ENCODE results near the gene DDX4.

Gene DDX4

DNA sequence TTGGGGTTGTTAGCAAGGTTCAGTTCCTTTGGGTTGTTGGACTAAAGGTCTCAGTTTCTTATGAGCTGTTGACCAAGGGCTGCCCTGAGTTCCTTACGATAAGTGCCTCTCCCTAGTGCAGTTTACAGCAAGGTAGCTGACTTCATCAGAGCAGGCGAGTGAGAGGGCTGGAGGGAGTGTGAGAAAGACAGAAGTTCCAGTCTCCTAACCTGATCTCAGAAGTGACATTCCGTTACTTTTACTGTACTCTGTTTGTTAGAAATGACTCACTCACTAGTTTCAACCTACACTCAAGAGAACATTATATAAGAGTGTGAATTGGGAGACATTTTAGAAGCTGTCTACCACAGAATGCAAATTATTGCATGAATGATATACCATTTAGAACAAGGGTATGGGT, 92.1 kb downstream of the DDX4 start:
- DNase-seq: no peak

DNA sequence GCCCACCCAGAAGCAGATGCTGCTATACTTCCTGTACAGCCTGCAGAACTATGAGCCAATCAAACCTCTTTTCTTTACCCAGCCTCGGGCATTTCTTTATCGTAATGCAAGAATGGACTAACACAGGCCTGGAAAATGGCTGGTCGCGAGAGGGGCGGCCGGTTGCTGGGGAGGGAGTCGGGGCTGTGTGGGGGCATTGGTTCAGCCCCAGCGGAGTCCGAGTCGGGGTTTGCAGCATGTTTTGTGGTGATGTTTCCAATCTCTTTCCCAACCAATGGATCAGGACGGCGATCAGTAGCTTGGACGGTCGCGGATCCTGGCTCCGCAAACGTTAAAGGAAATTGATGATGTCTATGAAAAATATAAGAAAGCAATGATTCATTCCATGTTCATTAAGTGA, 94.6 kb downstream of the DDX4 start:
- no peak for DNase-seq

DNA sequence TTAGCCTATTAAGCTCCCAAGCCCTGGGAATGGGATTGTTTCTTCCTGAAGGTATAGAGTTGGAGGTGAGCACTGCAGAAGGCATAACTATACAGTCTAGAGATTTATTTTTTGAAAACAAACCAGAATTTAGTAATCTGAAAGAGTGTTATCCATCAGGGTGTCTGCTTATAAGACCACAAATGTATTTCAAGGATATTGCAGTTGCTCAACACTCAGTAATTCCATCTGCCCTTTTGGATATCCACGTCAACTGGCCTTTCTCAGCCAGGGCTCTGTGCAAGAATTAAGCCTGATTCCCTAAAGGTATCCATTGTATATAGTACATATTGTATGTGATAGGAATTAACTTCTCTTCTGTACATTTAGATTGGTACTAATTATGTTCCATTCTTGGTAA, 98.3 kb downstream of the DDX4 start:
- DNase-seq: no peak

DNA sequence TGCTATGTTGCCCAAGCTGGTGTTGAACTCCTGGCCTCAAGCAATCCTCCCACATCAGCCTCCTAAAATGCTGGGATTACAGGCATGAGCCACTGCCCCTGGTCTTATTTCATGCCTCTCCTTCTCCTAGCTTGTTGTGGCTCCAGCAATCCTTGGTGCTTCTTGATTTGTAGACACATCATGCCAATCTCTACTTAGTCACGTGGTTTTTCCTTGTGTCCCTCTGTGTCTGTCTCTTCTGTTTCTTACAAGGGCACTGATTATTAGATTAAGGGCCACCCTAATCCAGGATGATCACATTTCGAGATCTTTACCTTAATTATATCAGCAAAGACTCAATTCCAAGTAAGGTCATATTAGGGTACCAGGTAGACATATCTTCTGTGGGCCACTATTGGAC, 104.1 kb downstream of the DDX4 start:
- DNase-seq: no peak

DNA sequence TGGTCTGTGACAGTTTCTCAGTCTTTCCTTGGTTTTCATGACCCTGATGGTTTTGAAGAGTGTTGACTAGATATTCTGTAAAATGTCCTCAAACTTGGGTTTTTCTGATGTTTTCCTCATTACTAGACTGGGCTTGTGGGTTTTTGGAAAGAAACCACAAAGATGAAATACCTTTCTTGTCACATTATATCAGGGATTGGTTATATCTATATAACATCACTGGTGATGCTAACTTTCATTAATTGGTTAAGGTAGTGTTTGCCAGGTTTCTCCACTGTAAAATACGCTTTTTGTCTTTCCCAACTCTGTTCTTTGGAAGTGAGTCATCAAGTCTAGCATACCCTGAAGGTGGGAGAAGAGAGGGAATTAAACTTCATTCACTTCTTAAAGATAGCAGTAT, 110.0 kb downstream of the DDX4 start:
- DNase-seq: no peak

DNA sequence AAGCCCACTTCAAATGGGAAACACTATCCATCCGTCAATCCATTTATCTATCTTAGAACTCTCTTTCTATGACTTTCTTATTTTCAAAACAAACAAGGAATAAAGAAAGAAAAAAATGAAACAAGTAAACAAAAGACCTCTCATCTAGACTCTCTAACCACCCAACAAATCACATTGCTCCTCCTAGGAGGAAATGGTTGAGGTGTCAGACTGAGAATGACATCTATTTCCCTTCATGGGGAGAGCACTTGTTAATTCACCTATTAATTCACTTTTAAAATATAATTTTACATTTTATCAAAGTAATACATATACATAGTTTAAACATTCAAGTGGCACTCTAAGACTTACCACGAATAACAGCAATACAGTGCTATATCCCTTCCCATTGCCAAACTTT, 110.9 kb downstream of the DDX4 start:
- no peak for DNase-seq

DNA sequence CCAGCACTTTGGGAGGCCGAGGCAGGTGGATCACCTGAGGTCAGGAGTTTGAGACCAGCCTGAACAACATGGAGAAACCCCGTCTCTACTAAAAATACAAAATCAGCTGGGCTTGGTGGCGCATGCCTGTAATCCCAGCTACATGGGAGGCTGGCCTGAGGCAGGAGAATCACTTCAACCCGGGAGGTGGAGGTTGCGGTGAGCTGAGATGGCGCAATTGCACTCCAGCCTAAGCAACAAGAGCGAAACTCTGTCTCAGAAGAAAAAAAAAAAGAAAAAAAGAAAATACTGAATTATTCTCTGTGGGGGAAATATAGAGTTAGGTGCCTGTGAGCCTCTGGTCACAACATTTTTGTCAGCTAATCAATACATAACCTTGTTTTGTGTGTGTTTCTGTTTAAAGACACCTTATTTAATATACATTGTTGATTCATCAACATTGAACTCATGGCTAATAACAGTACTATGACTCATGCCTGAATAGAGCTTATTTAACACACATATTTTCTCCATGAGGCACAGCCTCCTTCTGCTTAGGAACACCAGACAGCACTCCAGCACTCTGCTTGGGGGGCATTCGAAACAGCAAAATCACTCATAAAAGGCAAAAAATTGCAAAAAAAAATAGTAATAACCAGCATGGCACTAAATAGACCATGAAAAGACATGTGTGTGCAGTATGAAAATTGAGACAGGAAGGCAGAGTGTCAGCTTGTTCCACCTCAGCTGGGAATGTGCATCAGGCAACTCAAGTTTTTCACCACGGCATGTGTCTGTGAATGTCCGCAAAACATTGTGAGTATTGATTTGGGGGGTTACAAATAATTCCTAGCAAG, 113.2 kb downstream of the DDX4 start, which contains the start of gene IL31RA:
Gene IL31RA, plus strand, starts transcription at position 519 of the 836 bp plus-strand sequence. Its CDS starts 214 bp downstream, at position 733.
- no peak for DNase-seq

DNA sequence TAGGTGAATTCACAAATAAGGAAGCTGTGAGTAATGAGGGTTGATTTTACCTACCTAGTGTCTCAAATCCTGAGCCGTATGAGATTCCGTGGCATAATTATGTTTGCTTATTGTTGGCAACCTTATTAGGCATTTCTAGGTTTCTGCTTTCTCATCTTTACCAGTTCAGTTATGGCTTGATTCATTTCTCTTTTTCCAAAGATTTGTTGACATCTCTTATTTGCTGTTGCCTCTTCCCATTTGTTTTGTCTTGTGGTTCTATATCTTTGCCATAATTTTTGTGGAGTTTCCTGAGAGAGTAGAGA, 113.8 kb downstream of the DDX4 start:
- DNase-seq: no peak

DNA sequence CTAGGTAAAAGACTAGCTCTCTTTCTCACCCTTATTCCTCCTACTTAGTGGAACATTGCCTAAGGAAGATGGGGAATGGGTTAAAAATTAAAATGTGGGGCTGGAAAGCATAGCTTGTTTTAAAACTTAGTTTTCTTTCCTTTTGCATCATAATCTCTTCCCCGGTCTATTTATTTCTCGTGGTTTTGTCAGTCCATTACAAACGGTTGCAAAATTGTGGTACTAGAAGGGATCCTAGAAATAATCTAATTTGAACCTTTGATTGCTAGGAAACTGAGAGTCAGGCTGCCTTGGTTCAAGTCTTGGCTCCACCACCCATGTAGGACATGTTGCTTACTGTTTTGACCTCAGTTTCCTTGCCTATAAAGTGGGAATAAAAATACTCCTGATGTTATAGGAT, 114.6 kb downstream of the DDX4 start:
- DNase-seq: no peak

DNA sequence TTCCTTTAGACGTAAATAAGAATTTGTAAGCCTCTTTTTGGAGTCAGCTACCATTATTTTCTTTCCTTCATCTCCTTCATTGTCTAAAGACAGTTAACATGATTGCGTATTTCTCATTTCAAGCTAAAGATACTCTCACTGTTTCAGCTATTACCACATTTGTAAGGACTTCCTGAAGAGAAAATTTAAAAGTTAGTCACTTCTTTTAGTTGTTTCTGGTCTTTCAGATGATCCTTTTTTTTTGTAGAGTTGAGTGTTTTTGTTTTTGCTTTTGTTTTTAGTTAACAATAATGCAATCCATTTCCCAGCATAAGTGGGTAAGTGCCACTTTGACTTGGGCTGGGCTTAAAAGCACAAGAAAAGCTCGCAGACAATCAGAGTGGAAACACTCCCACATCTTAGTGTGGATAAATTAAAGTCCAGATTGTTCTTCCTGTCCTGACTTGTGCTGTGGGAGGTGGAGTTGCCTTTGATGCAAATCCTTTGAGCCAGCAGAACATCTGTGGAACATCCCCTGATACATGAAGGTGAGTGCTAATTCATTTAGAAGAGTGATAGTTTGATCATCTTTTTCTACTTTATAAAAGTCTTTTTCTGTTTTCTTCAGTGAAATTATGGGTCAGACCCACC, 115.3 kb downstream of the DDX4 start:
- no peak for DNase-seq

DNA sequence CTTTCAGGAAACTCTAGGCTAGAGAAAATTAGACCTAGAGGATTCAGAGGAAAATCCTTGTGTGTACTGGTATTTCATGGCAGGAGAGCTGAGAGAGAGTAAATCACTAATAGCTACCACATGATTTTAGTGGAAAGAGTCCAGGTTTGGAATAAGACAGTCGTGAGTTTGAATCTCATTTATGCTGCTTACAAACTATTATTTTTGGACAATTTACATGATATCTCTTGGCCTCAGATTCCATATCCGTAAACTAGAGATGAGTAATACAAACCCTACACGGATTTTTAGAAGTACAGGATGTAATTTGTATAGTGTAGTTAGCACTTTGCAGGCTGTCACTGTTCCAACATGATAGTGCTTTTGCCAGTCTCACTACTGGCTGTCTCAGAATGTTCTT, 116.0 kb downstream of the DDX4 start:
- no peak for DNase-seq

DNA sequence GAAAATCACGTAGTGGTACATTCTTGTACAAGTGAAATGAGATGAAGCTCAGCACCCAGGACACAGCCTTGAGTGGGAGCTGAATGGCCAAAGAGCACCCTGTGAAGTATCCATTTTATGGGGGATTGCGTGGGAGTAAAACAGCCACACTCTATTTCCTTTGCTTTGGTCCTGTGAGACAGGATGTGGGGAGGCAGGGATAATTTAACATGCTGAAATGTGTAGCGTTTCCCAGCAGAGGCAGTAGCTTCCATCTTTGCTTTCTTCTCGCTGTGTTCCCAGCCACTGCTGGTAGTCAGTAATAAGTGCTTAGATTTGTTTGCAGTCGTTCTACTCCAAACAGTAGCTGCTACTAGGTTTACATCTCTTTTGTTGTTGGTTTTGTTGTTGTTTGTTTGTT, 117.6 kb downstream of the DDX4 start:
- DNase-seq: no peak

DNA sequence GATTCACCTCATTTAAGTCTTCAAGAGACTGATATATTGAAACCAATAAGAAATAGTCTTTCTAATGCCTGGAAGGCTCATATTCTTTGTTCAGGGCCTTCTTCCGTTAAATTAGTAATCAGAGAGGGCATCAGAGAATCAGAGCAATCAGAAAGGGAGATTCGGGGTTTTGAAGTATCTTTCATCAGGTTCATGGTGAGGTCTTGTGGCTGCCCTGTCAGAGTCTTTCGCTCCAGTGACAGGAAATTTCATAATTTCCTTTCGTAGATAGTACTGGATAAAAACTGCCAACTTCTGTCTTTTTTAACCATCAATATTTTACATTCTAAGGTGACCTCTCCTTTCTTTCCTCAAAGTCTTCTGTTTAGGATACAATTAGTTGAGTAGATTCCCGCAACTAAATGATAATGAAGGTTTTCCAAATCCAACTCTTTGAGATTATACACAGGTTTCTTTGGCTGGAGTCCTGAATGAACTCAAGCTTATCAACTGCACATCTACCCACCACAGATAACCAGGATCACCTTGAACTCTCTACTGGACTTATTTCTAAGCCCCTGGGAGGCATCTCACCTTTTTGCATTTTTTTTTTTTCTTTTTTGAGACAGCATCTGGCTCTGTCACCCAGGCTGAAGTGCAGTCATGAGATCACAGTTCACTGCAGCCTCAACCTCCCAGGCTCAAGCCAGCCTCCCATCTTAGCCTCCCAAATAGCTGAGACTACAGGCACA, 118.8 kb downstream of the DDX4 start:
- DNase-seq: no peak

DNA sequence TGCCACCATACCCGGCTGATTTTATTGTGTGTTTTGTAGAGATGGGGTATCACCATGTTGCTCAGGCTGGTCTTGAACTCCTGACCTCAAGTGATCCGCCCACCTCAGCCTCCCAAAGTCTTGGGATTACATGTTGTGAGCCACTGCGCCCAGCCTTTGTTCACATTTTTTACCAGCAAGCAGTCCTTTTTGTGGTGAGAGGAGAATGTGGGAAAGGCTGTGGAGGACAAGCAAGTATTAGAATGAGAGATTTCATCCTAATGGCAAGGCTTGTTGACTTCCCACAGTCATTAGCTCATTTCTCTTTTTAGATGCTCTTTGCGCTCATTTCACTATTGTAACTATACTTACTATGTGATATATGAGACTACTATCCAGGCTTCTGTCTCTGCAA, 119.4 kb downstream of the DDX4 start:
- no peak for DNase-seq

DNA sequence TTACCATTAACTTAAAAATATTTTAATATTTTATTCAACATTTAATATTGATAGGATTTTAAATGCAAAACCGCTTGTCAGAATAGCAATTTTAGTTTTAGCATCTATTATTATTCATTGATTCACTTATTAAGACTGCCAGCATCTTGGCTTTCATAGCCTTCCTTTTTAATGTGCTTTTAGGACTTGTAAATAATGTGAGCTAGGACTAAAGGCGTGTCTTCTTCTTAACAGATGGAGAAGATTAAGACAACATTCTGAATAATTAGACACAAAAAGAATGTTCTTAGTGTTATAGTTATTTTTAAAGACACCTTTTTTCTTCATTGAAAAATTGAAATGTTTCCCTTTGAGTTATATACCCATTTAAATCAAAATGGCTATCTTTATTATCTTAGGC, 120.2 kb downstream of the DDX4 start:
- DNase-seq: no peak

DNA sequence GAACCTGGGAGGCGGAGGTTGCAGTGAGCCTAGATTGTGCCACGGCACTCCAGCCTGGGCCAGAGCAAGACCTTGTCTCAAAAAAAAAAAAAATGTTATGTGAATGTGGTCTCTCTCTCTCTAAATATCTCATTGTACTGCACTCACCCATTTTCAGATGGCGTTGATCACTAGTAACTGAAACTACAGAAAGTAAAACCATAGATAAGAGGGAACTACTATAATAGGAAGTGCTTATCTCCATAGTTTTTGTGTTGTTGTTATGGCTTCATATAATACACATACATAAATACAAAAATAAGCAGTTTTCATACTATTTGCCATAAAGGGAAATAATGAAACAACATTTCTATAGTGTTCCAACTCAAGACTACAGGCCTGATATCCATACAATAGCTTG, 122.4 kb downstream of the DDX4 start:
- DNase-seq: no peak

DNA sequence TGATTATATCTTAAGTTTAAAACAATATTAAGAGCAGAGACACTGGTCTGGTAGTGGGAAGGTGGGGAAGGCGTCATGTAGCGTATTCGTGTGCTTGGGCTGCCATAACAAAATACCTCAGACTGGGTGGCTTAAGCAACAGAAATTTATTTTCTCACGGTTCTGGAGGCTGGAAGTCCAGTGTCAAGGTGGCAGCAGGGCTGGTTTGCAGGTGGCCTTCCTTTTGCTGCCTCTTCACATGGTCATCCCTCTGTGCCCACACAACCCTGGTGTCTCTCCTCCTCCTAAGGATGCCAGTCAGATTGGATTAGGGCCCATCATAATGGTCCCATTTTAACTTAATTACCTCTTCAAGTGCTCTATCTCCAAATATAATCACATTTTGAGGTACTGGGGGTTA, 122.8 kb downstream of the DDX4 start:
- DNase-seq: no peak

DNA sequence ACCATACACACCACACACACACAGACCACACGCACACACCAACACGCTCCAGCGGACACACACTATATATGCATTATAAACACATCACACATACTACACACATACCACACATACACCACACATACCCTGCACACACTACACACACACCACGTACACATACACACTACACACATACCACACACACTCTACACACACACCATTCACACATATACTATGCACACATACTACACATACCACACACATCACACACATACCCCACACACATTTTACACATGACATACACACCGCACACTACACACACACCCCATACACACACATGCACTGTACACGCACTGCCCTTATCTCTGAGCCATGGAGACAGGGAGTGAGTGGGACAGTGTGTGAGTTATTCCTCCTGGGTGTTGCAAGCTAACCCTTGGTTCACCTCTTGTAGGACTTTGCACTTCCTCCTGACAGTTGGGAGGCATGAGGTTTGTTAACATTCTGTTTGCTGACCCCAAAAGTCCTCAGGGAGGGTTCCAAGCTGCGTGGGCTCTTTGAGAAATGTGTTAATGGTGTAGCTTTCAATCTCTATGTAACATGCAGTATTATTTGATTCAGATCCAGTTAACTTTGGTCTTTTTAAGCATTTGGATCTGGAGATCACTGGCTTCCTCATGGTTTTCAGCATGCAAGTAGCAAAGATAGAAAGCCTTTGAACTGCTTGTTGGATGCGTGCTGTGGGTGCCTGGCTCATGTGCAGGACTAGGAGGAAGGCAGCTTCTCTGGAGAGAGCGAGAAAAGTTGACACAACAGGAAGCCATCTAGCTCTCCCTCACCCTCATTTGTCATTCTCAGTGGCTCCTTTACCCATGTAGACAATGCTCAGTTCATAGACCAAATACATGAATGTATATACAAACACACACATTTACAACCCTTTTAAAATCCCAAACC, 127.0 kb downstream of the DDX4 start:
- DNase-seq: no peak

DNA sequence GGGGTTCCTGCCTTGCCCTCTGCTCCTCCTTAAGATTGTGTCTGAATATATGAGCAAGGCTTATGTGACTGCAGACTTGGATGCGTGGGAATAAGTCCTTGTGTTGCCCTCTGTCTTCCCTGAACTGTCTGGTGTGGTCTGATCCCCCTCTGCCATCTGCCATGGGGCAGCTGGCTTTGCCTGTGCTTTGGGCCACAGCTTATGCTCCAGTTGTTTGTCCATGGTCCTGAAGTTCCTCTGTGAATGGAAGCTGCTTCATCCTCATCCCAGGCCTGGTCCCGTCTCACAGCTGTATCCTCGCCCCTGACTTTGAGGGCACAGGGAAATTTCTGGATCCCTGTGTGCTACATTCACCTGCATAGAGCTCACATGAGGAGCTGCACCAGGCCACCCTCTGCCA, 128.0 kb downstream of the DDX4 start:
- no peak for DNase-seq

DNA sequence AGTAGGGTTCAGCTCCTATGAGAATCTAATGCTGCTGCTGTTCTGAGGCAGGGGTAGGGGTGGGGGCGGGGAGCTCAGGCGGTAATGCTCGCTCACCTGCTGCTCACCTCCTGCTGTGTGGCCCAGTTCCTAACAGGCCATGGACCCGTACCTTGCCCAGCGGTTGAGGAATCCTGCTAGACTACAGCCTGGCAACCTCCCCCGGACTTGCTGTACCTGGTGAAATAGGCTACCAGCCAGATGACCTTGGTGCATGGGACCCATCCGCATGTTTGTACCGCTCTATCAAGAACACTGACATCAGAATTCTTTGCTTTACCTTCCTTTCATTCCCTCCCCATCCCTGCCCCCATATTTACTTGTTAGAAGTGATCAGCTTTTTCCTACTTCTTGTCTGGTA, 128.6 kb downstream of the DDX4 start:
- no peak for DNase-seq

Data from activated CD4-positive, CD25-positive, alpha-beta regulatory T cell treated with anti-CD3 and anti-CD28 coated beads, Interleukin-2, amount 50 U/mL, for 72 hours (primary cell).